Neural cell (in vitro differentiated cells): ENCODE results near the gene TRPM3. TPM values are rescaled to one million over a fixed set of nuclear protein-coding genes. Genes with fewer than 3 reads are reported as not detected.
"Not testable (repeated sequence)": the region's sequence is repeated elsewhere in the genome, so short reads cannot be mapped to it uniquely, and the experiment has no call there.

Experiments
- H2AFZ ChIP-seq: fragments of 200-600, 300-800 bp; sonication (generic), shearing (Covaris generic); 2 replicates; pipeline ENCODE4 v1.6.0; 2014; ENCODE audit warnings: low read depth, mild to moderate bottlenecking, antibody characterized with exemption, low read length, moderate library complexity
- H3F3A ChIP-seq: fragments of 200-600 bp; shearing (Covaris generic); 2 replicates; pipeline ENCODE4 v1.6.1; 2016; ENCODE audit warnings: mild to moderate bottlenecking, moderate library complexity, mixed read lengths, antibody characterized with exemption, low read length; ENCODE audit not compliant: insufficient read depth, poor library complexity, severe bottlenecking
- H3K27ac ChIP-seq: fragments of 200-600, 300-800 bp; sonication (generic), shearing (Covaris generic); 2 replicates; pipeline ENCODE4 v1.5.1; 2014; ENCODE audit warnings: mild to moderate bottlenecking, low read length, moderate library complexity
- H3K27me3 ChIP-seq: fragments of 300-800, 200-600 bp; sonication (generic), shearing (Covaris generic); 2 replicates; pipeline ENCODE4 v1.6.0; 2014; ENCODE audit warnings: mild to moderate bottlenecking, low read depth, low read length, moderate library complexity; ENCODE audit not compliant: insufficient read depth
- H3K36me3 ChIP-seq: fragments of 300-800, 200-600 bp; sonication (generic), shearing (Covaris generic); 2 replicates; pipeline ENCODE4 v1.5.1; 2014; ENCODE audit warnings: mild to moderate bottlenecking, antibody characterized with exemption, low read length, moderate library complexity; ENCODE audit not compliant: insufficient read depth
- H3K4me2 ChIP-seq: fragments of 300-800, 200-600 bp; sonication (generic), shearing (Covaris generic); 2 replicates; pipeline ENCODE4 v1.6.0; 2014; ENCODE audit warnings: mild to moderate bottlenecking, low read length
- H3K4me3 ChIP-seq: fragments of 300-800, 200-600 bp; sonication (generic), shearing (Covaris generic); 2 replicates; pipeline ENCODE4 v1.5.1; 2014; ENCODE audit warnings: mild to moderate bottlenecking, low read length, moderate library complexity
- H3K79me2 ChIP-seq: fragments of 200-600 bp; shearing (Covaris generic); replicated peaks from 2 replicates; pipeline ENCODE4 v1.6.0; 2014; ENCODE audit warnings: mild to moderate bottlenecking, low read length, moderate library complexity; ENCODE audit not compliant: insufficient read depth
- H3K9ac ChIP-seq: fragments of 300-800, 200-600 bp; sonication (generic), shearing (Covaris generic); 2 replicates; pipeline ENCODE4 v1.6.1; 2016; ENCODE audit warnings: mild to moderate bottlenecking, low read length, mixed read lengths
- H3K9me2 ChIP-seq: fragments of 200-600 bp; shearing (Covaris generic); 2 replicates; pipeline ENCODE4 v1.6.1; 2016; ENCODE audit warnings: mild to moderate bottlenecking, low read length, mixed read lengths; ENCODE audit not compliant: insufficient read depth
- H3K9me3 ChIP-seq: fragments of 200-600, 300-800 bp; sonication (generic), shearing (Covaris generic); 2 replicates; pipeline ENCODE4 v1.6.1; 2016; ENCODE audit warnings: mild to moderate bottlenecking, mixed run types, low read length, moderate library complexity, mixed read lengths
- H4K20me1 ChIP-seq: fragments of 200-600 bp; shearing (Covaris generic); 2 replicates; pipeline ENCODE4 v1.6.1; 2016; ENCODE audit warnings: mild to moderate bottlenecking, mixed run types; ENCODE audit not compliant: insufficient read depth
- EP300 ChIP-seq: fragments of 450-650 bp; conservative IDR thresholded peaks from 2 replicates; pipeline ENCODE4 v1.6.1; 2014; ENCODE audit warnings: antibody characterized with exemption, mild to moderate bottlenecking, moderate library complexity; ENCODE audit not compliant: poor library complexity, severe bottlenecking
- EZH2 ChIP-seq: fragments of 200-600, 300-800 bp; shearing (Covaris generic), sonication (generic); IDR thresholded peaks from 2 replicates; pipeline ENCODE4 v1.6.1; 2014; ENCODE audit warnings: antibody characterized with exemption, low read length, borderline replicate concordance, mild to moderate bottlenecking; ENCODE audit not compliant: insufficient read depth, poor library complexity, severe bottlenecking
- MXI1 ChIP-seq: fragments of 450-650 bp; conservative IDR thresholded peaks from 2 replicates; pipeline ENCODE4 v1.6.1; 2014; ENCODE audit warnings: antibody characterized with exemption, mild to moderate bottlenecking; ENCODE audit not compliant: poor library complexity, severe bottlenecking
- POLR2AphosphoS5 ChIP-seq: IDR thresholded peaks from 2 replicates; pipeline ENCODE4 v1.6.1; 2012
- RAD21 ChIP-seq: fragments of 450-650 bp; conservative IDR thresholded peaks from 2 replicates; pipeline ENCODE4 v1.6.1; 2014; ENCODE audit warnings: antibody characterized with exemption, mild to moderate bottlenecking, moderate library complexity
- SMC3 ChIP-seq: fragments of 450-650 bp; conservative IDR thresholded peaks from 2 replicates; pipeline ENCODE4 v1.6.1; 2014; ENCODE audit warnings: antibody characterized with exemption, mild to moderate bottlenecking, moderate library complexity; ENCODE audit not compliant: poor library complexity
- TAF1 ChIP-seq: IDR thresholded peaks from 2 replicates; pipeline ENCODE4 v1.6.1; 2012; ENCODE audit warnings: low read depth
- polyA plus RNA-seq: library from polyadenylated mRNA; depleted of rRNA; stranded (reverse); fragments of >200 nt; gene quantifications from 2 replicates; pipeline ENCODE4 v1.2.3, GENCODE V29; 2014
- TF ChIP-seq, protein P1 (sequence below): fragments of 450-650 bp; IDR thresholded peaks from 2 replicates; pipeline ENCODE4 v1.5.1; 2014; ENCODE audit warnings: antibody characterized with exemption, mild to moderate bottlenecking, moderate library complexity; ENCODE audit not compliant: poor library complexity, severe bottlenecking
- TF ChIP-seq, protein P2 (sequence below): IDR thresholded peaks from 2 replicates; pipeline ENCODE4 v1.6.1; 2012; ENCODE audit warnings: borderline replicate concordance

TRPM3 gene
- polyA plus RNA-seq, 1 donor from 2014 or later = 1.3 TPM

DNA sequence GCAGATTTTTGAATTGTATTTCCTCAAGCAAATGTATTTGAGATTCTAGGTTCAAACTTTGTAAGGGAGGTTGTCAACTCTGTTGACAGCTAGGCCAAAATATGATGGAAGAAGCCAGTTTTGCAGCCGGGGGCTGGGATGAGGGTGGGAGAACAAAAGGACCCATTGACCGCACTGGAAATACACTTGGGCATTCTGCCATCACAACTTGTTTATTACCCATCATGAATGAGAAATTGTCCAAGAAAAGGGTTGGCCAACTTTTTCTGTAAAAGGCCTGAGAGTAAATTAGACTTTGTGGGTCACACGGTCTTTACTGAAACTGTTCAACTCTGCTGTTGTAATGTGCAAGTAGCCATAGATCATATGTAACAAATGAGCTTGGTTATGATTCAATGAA, 485.6 kb downstream of the TRPM3 start:
- no peak overlapping the region for H3K27ac ChIP-seq
- H3K9ac ChIP-seq = no peak overlapping the region
- H3K9me2 ChIP-seq = no peaks in the 10 kb centered on the region

DNA sequence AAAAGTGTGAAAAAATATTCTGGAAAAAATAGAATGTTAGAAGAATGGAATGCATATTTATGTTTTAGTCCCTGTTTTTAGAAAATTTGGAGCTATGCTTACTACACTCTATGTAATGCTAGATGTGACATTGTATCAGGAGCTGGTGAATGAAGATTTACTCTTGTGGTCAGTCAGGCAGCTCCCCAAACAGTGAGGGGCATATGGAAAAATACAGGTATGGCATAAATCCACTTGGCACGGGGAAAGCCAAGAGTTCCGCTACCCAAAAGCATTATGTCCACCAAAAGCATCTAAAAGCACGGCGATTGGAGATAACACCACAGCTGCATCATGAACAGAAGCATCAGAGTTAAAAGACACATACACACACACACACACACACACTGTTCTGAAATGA, 486.7 kb downstream of the TRPM3 start:
- Histone ChIP-seq H3K36me3 (no peaks in the 10 kb centered on the region), H3K9me2 (no peaks in the 10 kb centered on the region), H3F3A (peaks cover 2% of the 10 kb centered on the region), H3K4me3 (no peak overlapping the region), H3K9me3 (no peaks in the 10 kb centered on the region), H3K9ac (no peak overlapping the region), H3K79me2 (no peaks in the 10 kb centered on the region), H4K20me1 (no peaks in the 10 kb centered on the region), H2AFZ (no peak overlapping the region), H3K27me3 (no peaks in the 10 kb centered on the region), H3K4me2 (no peak overlapping the region), H3K27ac (no peak overlapping the region)
- TF ChIP-seq TAF1 = no peak
- no peak for TF ChIP-seq MXI1
- TF ChIP-seq RAD21 = no peak
- TF ChIP-seq SMC3 = no peak

More for the DNA sequence above, 485.6 kb downstream of the TRPM3 start:
- TF ChIP-seq, protein P1, sequence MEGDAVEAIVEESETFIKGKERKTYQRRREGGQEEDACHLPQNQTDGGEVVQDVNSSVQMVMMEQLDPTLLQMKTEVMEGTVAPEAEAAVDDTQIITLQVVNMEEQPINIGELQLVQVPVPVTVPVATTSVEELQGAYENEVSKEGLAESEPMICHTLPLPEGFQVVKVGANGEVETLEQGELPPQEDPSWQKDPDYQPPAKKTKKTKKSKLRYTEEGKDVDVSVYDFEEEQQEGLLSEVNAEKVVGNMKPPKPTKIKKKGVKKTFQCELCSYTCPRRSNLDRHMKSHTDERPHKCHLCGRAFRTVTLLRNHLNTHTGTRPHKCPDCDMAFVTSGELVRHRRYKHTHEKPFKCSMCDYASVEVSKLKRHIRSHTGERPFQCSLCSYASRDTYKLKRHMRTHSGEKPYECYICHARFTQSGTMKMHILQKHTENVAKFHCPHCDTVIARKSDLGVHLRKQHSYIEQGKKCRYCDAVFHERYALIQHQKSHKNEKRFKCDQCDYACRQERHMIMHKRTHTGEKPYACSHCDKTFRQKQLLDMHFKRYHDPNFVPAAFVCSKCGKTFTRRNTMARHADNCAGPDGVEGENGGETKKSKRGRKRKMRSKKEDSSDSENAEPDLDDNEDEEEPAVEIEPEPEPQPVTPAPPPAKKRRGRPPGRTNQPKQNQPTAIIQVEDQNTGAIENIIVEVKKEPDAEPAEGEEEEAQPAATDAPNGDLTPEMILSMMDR = no peak
- TF ChIP-seq, protein P2, sequence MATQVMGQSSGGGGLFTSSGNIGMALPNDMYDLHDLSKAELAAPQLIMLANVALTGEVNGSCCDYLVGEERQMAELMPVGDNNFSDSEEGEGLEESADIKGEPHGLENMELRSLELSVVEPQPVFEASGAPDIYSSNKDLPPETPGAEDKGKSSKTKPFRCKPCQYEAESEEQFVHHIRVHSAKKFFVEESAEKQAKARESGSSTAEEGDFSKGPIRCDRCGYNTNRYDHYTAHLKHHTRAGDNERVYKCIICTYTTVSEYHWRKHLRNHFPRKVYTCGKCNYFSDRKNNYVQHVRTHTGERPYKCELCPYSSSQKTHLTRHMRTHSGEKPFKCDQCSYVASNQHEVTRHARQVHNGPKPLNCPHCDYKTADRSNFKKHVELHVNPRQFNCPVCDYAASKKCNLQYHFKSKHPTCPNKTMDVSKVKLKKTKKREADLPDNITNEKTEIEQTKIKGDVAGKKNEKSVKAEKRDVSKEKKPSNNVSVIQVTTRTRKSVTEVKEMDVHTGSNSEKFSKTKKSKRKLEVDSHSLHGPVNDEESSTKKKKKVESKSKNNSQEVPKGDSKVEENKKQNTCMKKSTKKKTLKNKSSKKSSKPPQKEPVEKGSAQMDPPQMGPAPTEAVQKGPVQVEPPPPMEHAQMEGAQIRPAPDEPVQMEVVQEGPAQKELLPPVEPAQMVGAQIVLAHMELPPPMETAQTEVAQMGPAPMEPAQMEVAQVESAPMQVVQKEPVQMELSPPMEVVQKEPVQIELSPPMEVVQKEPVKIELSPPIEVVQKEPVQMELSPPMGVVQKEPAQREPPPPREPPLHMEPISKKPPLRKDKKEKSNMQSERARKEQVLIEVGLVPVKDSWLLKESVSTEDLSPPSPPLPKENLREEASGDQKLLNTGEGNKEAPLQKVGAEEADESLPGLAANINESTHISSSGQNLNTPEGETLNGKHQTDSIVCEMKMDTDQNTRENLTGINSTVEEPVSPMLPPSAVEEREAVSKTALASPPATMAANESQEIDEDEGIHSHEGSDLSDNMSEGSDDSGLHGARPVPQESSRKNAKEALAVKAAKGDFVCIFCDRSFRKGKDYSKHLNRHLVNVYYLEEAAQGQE = no peak
- TF ChIP-seq TAF1 (no peak), SMC3 (no peak), EZH2 (no peak), MXI1 (no peak), POLR2AphosphoS5 (no peak), EP300 (no peak), RAD21 (no peak)
- no peaks in the 10 kb centered on the region for H4K20me1 ChIP-seq
- H3K4me2 ChIP-seq = no peak overlapping the region
- no peak overlapping the region for H2AFZ ChIP-seq
- H3K27me3 ChIP-seq = no peaks in the 10 kb centered on the region
- H3K4me3 ChIP-seq = no peak overlapping the region
- H3K79me2 ChIP-seq = no peaks in the 10 kb centered on the region
- no peaks in the 10 kb centered on the region for H3F3A ChIP-seq
- H3K9me3 ChIP-seq = no peaks in the 10 kb centered on the region
- H3K36me3 ChIP-seq = no peaks in the 10 kb centered on the region

DNA sequence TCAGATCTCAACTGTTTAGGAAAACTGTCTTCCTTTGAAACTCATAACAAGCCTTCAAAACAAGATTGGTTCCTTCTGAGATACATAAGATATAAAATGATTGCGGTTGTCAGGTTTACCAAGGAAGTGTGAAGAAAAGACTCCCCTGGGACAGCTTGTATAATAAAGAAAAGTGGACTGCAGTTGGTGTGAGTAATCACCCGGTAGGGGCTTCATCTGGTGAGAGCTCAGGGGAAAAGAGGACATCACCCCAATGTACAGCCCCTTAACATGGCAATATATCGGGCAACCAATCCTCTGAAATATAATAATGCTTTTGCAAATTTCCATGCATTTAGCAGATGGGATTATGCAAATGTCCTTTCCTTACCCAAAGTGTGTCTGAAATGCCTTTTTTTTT, 490.4 kb downstream of the TRPM3 start:
- Histone ChIP-seq H3K9me2 (no peaks in the 10 kb centered on the region), H3K27me3 (no peaks in the 10 kb centered on the region), H2AFZ (no peak overlapping the region), H3K9ac (no peak overlapping the region), H3K9me3 (no peaks in the 10 kb centered on the region), H4K20me1 (no peaks in the 10 kb centered on the region), H3K27ac (no peak overlapping the region), H3K4me3 (no peak overlapping the region), H3K36me3 (no peaks in the 10 kb centered on the region), H3K4me2 (peak overlapping the region; percentile 23), H3F3A (peaks cover 2% of the 10 kb centered on the region), H3K79me2 (no peaks in the 10 kb centered on the region)
- TF ChIP-seq POLR2AphosphoS5 (peak; percentile 14), MXI1 (no peak), EP300 (peak; percentile 61), RAD21 (no peak)

DNA sequence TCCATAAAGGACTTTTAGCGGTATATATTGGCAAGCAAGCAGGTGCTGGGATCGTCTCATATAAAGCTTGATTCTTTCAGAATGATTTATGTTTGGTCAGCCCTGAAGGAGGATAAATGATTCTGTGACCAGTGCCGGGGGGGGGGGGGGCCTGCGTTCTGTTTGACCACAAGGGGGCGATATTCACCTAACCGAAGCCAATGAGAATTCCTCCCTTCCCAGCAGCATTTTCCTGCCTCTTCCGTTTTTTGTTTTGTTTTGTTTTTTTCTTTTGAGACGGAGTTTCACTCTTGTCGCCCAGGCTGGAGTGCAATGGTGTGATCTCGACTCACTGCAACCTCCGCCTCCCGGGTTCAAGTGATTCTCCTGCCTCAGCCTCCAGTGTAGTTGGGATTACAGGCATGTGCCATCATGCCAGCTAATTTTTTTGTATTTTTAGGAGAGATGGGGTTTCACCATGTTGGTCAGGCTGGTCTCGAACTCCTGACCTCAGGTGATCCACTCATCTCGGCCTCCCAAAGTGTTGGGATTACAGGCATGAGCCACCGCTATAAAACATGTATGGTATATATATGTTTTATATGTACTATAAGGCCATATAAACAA, 492.2 kb downstream of the TRPM3 start:
- not testable (repeated sequence) for H3K79me2 ChIP-seq, H3K4me2 ChIP-seq, H4K20me1 ChIP-seq, H3K9me2 ChIP-seq, H3K4me3 ChIP-seq, H2AFZ ChIP-seq, H3K9me3 ChIP-seq, H3K27ac ChIP-seq, H3K36me3 ChIP-seq, H3K9ac ChIP-seq, H3K27me3 ChIP-seq, H3F3A ChIP-seq
